DMS79 treated with DMSO at 0.1 percent for 48 hours (cell line): ENCODE results near the gene CNR2.
A peak's percentile ranks its signal among the peaks of the same experiment; 100 is the strongest.
"Not testable (repeated sequence)": the region's sequence is repeated elsewhere in the genome, so short reads cannot be mapped to it uniquely, and the experiment has no call there.

Source experiments
- DNase-seq: peaks from one replicate; lab custom pipeline; 2025; lab: John Stamatoyannopoulos, UW

Gene CNR2

GRCh38 chr1:23834156-23834555 is 79.0 kb downstream of the CNR2 start:
- not testable (repeated sequence) for DNase-seq

GRCh38 chr1:23827717-23828116 is 85.4 kb downstream of the CNR2 start:
- DNase-seq, result no peak

- not testable (repeated sequence) for DNase-seq
Observed at GRCh38 chr1:23826590-23826989, 86.6 kb downstream of the CNR2 start.

- no peak for DNase-seq
Observed at GRCh38 chr1:23825762-23826522, 87.2 kb downstream of the CNR2 start.

- peak; percentile 92 for DNase-seq
Observed at GRCh38 chr1:23825076-23825761, 87.9 kb downstream of the CNR2 start, which contains the start of gene HMGCL. Gene HMGCL (minus strand): TSS chr1:23825429. CDS start chr1:23825415, 14 bp downstream.

GRCh38 chr1:23824711-23825075 is 88.5 kb downstream of the CNR2 start:
- DNase-seq, result no peak

- DNase-seq, result no peak
Observed at GRCh38 chr1:23823767-23824166, 89.4 kb downstream of the CNR2 start.
